ENCODE data around the gene SLC38A6.

GRCh38 chr14:61101803-61102548 is 120.9 kb downstream of the SLC38A6 start:
- TF ChIP-seq POLR2A (IDR thresholded peaks at IDR 0.05) (no peak), EP300 (IDR thresholded peaks at IDR 0.05) (no peak)
- TF ChIP-seq, protein P1, sequence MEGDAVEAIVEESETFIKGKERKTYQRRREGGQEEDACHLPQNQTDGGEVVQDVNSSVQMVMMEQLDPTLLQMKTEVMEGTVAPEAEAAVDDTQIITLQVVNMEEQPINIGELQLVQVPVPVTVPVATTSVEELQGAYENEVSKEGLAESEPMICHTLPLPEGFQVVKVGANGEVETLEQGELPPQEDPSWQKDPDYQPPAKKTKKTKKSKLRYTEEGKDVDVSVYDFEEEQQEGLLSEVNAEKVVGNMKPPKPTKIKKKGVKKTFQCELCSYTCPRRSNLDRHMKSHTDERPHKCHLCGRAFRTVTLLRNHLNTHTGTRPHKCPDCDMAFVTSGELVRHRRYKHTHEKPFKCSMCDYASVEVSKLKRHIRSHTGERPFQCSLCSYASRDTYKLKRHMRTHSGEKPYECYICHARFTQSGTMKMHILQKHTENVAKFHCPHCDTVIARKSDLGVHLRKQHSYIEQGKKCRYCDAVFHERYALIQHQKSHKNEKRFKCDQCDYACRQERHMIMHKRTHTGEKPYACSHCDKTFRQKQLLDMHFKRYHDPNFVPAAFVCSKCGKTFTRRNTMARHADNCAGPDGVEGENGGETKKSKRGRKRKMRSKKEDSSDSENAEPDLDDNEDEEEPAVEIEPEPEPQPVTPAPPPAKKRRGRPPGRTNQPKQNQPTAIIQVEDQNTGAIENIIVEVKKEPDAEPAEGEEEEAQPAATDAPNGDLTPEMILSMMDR (IDR thresholded peaks at IDR 0.05) = no peak
